Body of pancreas (tissue), 4 donors: ENCODE measurements around the gene MRPL43. TPM values are rescaled to one million over a fixed set of nuclear protein-coding genes. Genes with fewer than 3 reads are reported as not detected.

Experiments used
- ATAC-seq: fragments of 150-250 bp; one replicate; pipeline ENCODE4 v1.9.1; 2016
- DNase-seq, 4 donors: peaks; one replicate each; pipeline ENCODE4 v3.0.0-alpha.2; 2019
- H3K27ac ChIP-seq, 4 donors: fragments of 200-600 bp; sonication (generic); 1 replicate in 3 of 4; 2 replicates in 1 of 4; pipeline versions ENCODE4 v1.5.1 to v1.6.1; 2016 to 2019; ENCODE audit warnings: mild to moderate bottlenecking in 1 of 4, mixed read lengths in 1 of 4, moderate library complexity in 1 of 4
- H3K27me3 ChIP-seq, 2 donors: fragments of 200-600 bp; sonication (generic); one replicate each; pipeline ENCODE4 v1.6.0; 2016; ENCODE audit warnings: mild to moderate bottlenecking in 1 of 2
- H3K36me3 ChIP-seq, 2 donors: fragments of 200-600 bp; sonication (generic); replicated peaks in 1 of 2; 2 replicates each; pipeline ENCODE4 v1.5.1; 2016; ENCODE audit warnings: low read depth in 2 of 2; ENCODE audit not compliant: insufficient read depth in 1 of 2
- H3K4me1 ChIP-seq: fragments of 200-600 bp; sonication (generic); one replicate; pipeline ENCODE4 v1.6.0; 2016
- H3K4me3 ChIP-seq, 2 donors: fragments of 200-600 bp; sonication (generic); 1 replicate in 1 of 2; 2 replicates in 1 of 2; pipeline ENCODE4 v1.5.1; 2016 to 2019
- H3K9me3 ChIP-seq, 3 donors: fragments of 200-600 bp; sonication (generic); 1 replicate in 2 of 3; 2 replicates in 1 of 3; pipeline ENCODE4 v1.5.1; 2016
- CTCF ChIP-seq, 7 experiments: fragments of 450-650 bp in 4 of 7; fragments of 200-600 bp in 3 of 7; sonication (generic) in 3 of 7; IDR thresholded peaks; one replicate each; pipeline ENCODE4 v1.5.1; 2016 to 2019; ENCODE audit warnings: antibody characterized with exemption in 7 of 7
- POLR2A ChIP-seq, 3 donors: fragments of 450-650 bp; IDR thresholded peaks; one replicate each; pipeline ENCODE4 v1.6.1; 2016; ENCODE audit warnings: antibody characterized with exemption in 3 of 3, mild to moderate bottlenecking in 2 of 3
- WGBS, 2 donors: methylation state at CpG; one replicate each; pipeline ENCODE4 v1.1.5; 2017; 5-methylcytosine and 5-hydroxymethylcytosine counted together
- intact Hi-C: fragments of 100-400 bp; cut with DNase I; formaldehyde crosslinking; loops from one replicate; pipeline ENCODE4 v1.15.1; 2023
- total RNA-seq, 2 donors: library from RNA; depleted of rRNA; stranded (reverse); fragments of >200 nt; gene quantifications; one replicate each; pipeline ENCODE4 v1.1.0, GENCODE V29; 2016

MRPL43 gene
- total RNA-seq, 2 donors from 2014 or later, result 53.7 to 90.5 TPM

GRCh38 chr10:101033276-101033675 is 46.0 kb upstream of the MRPL43 start:
- TF ChIP-seq CTCF (IDR thresholded peaks at IDR 0.05) (no peak), POLR2A (IDR thresholded peaks at IDR 0.05) (no peak)
- DNase-seq (no peak), ATAC-seq (no peak)
- 47 to 59% methylated on average over 3 of the region's 3 CpGs for WGBS, 2 donors
- Histone ChIP-seq H3K36me3 (peaks cover 0 to 8% of the 10 kb centered on the region in 2 donors), H3K4me1 (peaks cover 35% of the 10 kb centered on the region), H3K27me3 (no peaks in the 10 kb centered on the region), H3K4me3 (no peak overlapping the region), H3K27ac (peak overlapping the region; percentile 74 to 97 (median 87)), H3K9me3 (no peaks in the 10 kb centered on the region)
- intact Hi-C loops, result no loop called here

GRCh38 chr10:101032637-101033224 is 45.4 kb upstream of the MRPL43 start:
- 19 to 25% methylated on average over 5 to 6 of the region's 6 CpGs for WGBS, 2 donors
- no peaks in the 10 kb centered on the region for H3K27me3 ChIP-seq
- peak; percentile 45 to 75 (median 60) for DNase-seq
- intact Hi-C loops, result no loop called here
- ATAC-seq, result peak; percentile 33
- no peaks in the 10 kb centered on the region for H3K9me3 ChIP-seq
- H3K4me3 ChIP-seq, result peak overlapping the region in 1 of 2 donors; percentile 52
- peak overlapping the region; percentile 74 to 97 (median 87) for H3K27ac ChIP-seq
- H3K4me1 ChIP-seq, result peaks cover 35% of the 10 kb centered on the region
- peaks cover 0 to 8% of the 10 kb centered on the region in 2 donors for H3K36me3 ChIP-seq
- TF ChIP-seq POLR2A (IDR thresholded peaks at IDR 0.05), result peak; percentile 38 to 71 (median 69)
- no peak for TF ChIP-seq CTCF (IDR thresholded peaks at IDR 0.05)

- Histone ChIP-seq H3K4me3 (peak overlapping the region; percentile 26 to 52), H3K4me1 (peaks cover 35% of the 10 kb centered on the region), H3K9me3 (no peaks in the 10 kb centered on the region), H3K27ac (peak overlapping the region; percentile 74 to 97 (median 87)), H3K36me3 (peaks cover 0 to 6% of the 10 kb centered on the region in 2 donors), H3K27me3 (no peaks in the 10 kb centered on the region)
- ATAC-seq, result peak; percentile 49
- peak; percentile 62 to 75 (median 70) for DNase-seq
- WGBS, 2 donors, result 0% methylated on average over 23 to 47 of the region's 47 CpGs
- TF ChIP-seq CTCF (IDR thresholded peaks at IDR 0.05), result no peak
- no peak for TF ChIP-seq POLR2A (IDR thresholded peaks at IDR 0.05)
- intact Hi-C loops, result no loop called here
These were observed 44.7 kb upstream of the MRPL43 start for GRCh38 chr10:101031796-101032636.

- intact Hi-C loops, result no loop called here
- TF ChIP-seq POLR2A (IDR thresholded peaks at IDR 0.05) (peak; percentile 18 to 56 (median 54)), CTCF (IDR thresholded peaks at IDR 0.05) (peak in 1 of 7 experiments; percentile 0)
- Histone ChIP-seq H3K36me3 (peaks cover 0 to 3% of the 10 kb centered on the region in 2 donors), H3K27me3 (no peaks in the 10 kb centered on the region), H3K4me3 (peak within 1 kb of the TSS; percentile 26 to 52), H3K27ac (peak within 1 kb of the TSS; percentile 74 to 97 (median 87)), H3K9me3 (no peaks in the 10 kb centered on the region), H3K4me1 (peaks cover 35% of the 10 kb centered on the region)
- peak; percentile 94 for ATAC-seq
- whole genome bisulfite sequencing, 2 donors, result 0% methylated on average over 18 to 38 of the region's 38 CpGs
- DNase-seq, result peak; percentile 97 to 98 (median 98)
These were observed 44.0 kb upstream of the MRPL43 start, which contains the start of the genes PDZD7 and SFXN3 for GRCh38 chr10:101031128-101031795. Gene PDZD7, minus strand, starts transcription at chr10:101031129. Its CDS starts 910 bp downstream, at chr10:101030219. Gene SFXN3, plus strand, starts transcription at chr10:101031234. Its CDS starts 3,461 bp downstream, at chr10:101034695.
